ENCODE measurements around the gene LYVE1.

The LYVE1 gene

DNA sequence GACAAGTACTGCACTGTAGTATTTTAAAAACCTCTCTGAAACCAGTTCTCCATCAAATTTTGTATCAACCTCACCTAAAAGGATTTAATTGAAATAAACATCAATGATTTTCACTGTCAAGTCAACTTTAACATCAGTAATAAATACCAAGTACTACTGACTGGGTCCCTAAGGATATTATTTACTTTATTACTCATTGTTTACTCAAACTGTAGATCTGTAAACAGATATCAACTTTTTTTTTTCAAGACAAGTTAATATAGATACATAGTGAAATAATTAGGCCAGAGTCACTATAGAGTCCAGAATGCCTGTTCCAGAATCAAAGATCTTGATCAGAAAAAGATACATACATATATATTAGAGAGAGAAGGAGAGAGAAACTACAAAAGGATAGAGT lies 29.1 kb downstream of the LYVE1 start:
- TF ChIP-seq YY1 (IDR thresholded peaks at IDR 0.05; ENCODE audit: low read depth) (no peak), RAD21 (IDR thresholded peaks at IDR 0.05; ENCODE audit: low read depth) (no peak), FOXM1 (IDR thresholded peaks at IDR 0.05; ENCODE audit: borderline replicate concordance, low read depth) (no peak), CREB1 (IDR thresholded peaks at IDR 0.05; ENCODE audit: low read depth) (no peak), TCF12 (IDR thresholded peaks at IDR 0.05; ENCODE audit: low read depth) (no peak), EP300 (IDR thresholded peaks at IDR 0.05; ENCODE audit: borderline replicate concordance) (no peak), CEBPB (IDR thresholded peaks at IDR 0.05) (no peak), ZBTB7A (IDR thresholded peaks at IDR 0.05; ENCODE audit: low read depth) (no peak), TEAD4 (IDR thresholded peaks at IDR 0.05) (no peak)
- TF ChIP-seq, protein P1, sequence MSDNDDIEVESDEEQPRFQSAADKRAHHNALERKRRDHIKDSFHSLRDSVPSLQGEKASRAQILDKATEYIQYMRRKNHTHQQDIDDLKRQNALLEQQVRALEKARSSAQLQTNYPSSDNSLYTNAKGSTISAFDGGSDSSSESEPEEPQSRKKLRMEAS (IDR thresholded peaks at IDR 0.05): no peak
- TF ChIP-seq, protein P2, sequence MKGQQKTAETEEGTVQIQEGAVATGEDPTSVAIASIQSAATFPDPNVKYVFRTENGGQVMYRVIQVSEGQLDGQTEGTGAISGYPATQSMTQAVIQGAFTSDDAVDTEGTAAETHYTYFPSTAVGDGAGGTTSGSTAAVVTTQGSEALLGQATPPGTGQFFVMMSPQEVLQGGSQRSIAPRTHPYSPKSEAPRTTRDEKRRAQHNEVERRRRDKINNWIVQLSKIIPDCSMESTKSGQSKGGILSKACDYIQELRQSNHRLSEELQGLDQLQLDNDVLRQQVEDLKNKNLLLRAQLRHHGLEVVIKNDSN (IDR thresholded peaks at IDR 0.05): no peak

DNA sequence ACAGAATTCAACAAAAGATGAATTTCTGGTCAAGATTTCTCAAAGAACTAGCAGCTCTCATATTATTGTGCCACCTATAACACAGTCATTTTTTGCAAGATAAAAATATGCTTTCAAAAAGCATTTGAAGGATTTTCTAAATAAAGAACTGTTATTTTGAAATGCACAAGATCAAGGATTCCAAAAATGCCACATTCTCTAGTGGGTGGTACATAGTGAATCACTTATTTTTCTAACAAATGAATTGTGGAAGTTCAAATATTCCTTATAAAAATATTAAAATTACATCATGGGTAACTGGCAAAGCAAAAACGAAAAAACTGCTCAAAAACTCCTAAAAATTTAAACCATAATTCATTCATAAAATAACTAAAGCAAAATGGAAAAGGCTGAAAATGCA lies 29.5 kb downstream of the LYVE1 start:
- TF ChIP-seq CEBPB (IDR thresholded peaks at IDR 0.05) (no peak), TAF1 (IDR thresholded peaks at IDR 0.05; ENCODE audit: low read depth) (no peak), CREB1 (IDR thresholded peaks at IDR 0.05; ENCODE audit: low read depth) (no peak), NFIC (IDR thresholded peaks at IDR 0.05) (no peak), TEAD4 (IDR thresholded peaks at IDR 0.05) (no peak), YY1 (IDR thresholded peaks at IDR 0.05; ENCODE audit: low read depth) (no peak), FOXM1 (IDR thresholded peaks at IDR 0.05; ENCODE audit: borderline replicate concordance, low read depth) (no peak), EP300 (IDR thresholded peaks at IDR 0.05; ENCODE audit: borderline replicate concordance) (no peak), EGR1 (IDR thresholded peaks at IDR 0.05) (no peak), RAD21 (IDR thresholded peaks at IDR 0.05; ENCODE audit: low read depth) (no peak), TCF12 (IDR thresholded peaks at IDR 0.05; ENCODE audit: low read depth) (no peak)
- TF ChIP-seq, protein P3, sequence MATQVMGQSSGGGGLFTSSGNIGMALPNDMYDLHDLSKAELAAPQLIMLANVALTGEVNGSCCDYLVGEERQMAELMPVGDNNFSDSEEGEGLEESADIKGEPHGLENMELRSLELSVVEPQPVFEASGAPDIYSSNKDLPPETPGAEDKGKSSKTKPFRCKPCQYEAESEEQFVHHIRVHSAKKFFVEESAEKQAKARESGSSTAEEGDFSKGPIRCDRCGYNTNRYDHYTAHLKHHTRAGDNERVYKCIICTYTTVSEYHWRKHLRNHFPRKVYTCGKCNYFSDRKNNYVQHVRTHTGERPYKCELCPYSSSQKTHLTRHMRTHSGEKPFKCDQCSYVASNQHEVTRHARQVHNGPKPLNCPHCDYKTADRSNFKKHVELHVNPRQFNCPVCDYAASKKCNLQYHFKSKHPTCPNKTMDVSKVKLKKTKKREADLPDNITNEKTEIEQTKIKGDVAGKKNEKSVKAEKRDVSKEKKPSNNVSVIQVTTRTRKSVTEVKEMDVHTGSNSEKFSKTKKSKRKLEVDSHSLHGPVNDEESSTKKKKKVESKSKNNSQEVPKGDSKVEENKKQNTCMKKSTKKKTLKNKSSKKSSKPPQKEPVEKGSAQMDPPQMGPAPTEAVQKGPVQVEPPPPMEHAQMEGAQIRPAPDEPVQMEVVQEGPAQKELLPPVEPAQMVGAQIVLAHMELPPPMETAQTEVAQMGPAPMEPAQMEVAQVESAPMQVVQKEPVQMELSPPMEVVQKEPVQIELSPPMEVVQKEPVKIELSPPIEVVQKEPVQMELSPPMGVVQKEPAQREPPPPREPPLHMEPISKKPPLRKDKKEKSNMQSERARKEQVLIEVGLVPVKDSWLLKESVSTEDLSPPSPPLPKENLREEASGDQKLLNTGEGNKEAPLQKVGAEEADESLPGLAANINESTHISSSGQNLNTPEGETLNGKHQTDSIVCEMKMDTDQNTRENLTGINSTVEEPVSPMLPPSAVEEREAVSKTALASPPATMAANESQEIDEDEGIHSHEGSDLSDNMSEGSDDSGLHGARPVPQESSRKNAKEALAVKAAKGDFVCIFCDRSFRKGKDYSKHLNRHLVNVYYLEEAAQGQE (IDR thresholded peaks at IDR 0.05; ENCODE audit: low read depth): no peak
- TF ChIP-seq, protein P2 (IDR thresholded peaks at IDR 0.05): no peak

DNA sequence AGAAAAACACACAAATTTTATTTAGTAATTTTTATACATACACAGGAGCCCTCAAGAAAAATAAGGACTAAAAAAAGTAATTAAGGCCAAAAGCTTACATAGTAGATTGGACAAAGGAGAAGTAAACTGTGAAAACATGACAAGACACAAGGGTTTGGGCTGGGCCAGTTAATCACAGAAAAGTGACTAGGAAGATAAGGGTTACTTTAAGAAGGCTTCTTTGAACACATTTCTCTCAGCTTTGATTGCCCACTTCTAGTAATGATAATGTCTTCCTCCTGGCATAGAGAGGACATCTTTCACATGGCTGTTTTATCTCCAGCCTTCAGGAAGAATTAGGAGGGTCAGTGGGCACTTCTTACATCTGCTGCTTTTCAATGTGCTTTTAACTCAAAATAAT lies 30.9 kb downstream of the LYVE1 start:
- TF ChIP-seq, protein P3 (IDR thresholded peaks at IDR 0.05; ENCODE audit: low read depth): no peak
- TF ChIP-seq NFIC (IDR thresholded peaks at IDR 0.05) (no peak), EGR1 (IDR thresholded peaks at IDR 0.05) (no peak), TEAD4 (IDR thresholded peaks at IDR 0.05) (no peak), YY1 (IDR thresholded peaks at IDR 0.05; ENCODE audit: low read depth) (no peak), TAF1 (IDR thresholded peaks at IDR 0.05; ENCODE audit: low read depth) (no peak), FOXM1 (IDR thresholded peaks at IDR 0.05; ENCODE audit: borderline replicate concordance, low read depth) (no peak)

DNA sequence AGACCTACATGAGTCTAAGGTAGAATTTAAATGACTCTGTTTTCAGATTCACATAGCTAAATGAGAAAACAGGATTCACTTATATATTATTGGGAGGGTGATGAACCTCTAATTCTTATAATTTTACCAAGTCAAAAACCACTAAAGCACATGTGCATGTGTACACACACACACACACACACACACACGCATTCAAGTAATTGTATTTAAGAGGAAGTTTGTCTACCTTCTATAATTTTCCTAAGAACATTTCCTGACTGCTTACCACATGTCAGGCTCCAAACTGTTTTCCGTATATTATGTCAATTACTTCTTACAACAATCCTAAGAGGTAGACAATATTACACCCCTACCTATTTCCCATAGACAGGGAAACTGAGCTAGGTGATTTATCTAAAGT lies 34.1 kb downstream of the LYVE1 start:
- no peak for TF ChIP-seq TAF1 (IDR thresholded peaks at IDR 0.05; ENCODE audit: low read depth)
- no peak for TF ChIP-seq ZBTB7A (IDR thresholded peaks at IDR 0.05; ENCODE audit: low read depth)
- TF ChIP-seq EP300 (IDR thresholded peaks at IDR 0.05; ENCODE audit: borderline replicate concordance): no peak
- no peak for TF ChIP-seq TCF12 (IDR thresholded peaks at IDR 0.05; ENCODE audit: low read depth)

DNA sequence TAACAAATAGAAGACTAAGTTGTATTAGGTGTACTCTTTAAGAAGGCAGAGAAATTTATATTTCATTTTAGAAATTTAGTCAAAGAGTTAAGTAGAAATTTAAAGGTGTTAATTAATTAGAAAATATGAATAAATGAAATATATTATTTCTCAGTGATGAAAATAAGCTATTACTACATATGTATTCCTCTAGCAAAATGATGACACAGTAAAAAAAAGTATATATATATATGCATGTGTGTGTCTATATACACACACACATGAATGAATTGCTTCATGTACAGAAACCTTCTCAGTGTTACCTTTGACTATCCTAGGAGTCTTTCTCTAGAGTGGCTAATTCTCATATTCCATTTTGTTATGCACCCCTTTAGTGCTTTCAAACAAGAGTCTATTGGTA lies 35.1 kb downstream of the LYVE1 start:
- TF ChIP-seq, protein P1 (IDR thresholded peaks at IDR 0.05): no peak
- no peak for TF ChIP-seq FOXM1 (IDR thresholded peaks at IDR 0.05; ENCODE audit: borderline replicate concordance, low read depth)
- TF ChIP-seq EGR1 (IDR thresholded peaks at IDR 0.05): no peak
- TF ChIP-seq ZBTB7A (IDR thresholded peaks at IDR 0.05; ENCODE audit: low read depth): no peak
- TF ChIP-seq CEBPB (IDR thresholded peaks at IDR 0.05): no peak
- TF ChIP-seq NFIC (IDR thresholded peaks at IDR 0.05): no peak
- TF ChIP-seq TCF12 (IDR thresholded peaks at IDR 0.05; ENCODE audit: low read depth): no peak
- TF ChIP-seq TEAD4 (IDR thresholded peaks at IDR 0.05): no peak
- no peak for TF ChIP-seq TAF1 (IDR thresholded peaks at IDR 0.05; ENCODE audit: low read depth)

DNA sequence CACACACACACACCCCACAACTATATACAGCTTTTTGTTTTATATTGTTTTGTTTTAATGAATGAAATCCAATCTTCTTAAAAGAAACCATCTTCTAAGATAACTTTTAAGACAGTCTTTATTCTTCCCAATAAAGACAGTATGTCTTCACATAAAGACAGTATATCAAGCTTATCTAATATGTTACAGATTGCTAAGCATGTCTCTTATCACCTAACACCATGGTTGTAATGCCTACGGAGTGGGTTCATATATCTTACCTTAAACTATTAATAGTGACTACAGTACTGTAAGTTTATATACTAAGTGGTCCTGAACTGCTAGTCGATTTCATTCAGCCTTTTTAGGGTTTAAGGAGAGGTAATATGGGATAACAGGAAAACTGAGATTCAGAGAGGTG lies 35.9 kb downstream of the LYVE1 start:
- TF ChIP-seq, protein P3 (IDR thresholded peaks at IDR 0.05; ENCODE audit: low read depth): no peak
- TF ChIP-seq TAF1 (IDR thresholded peaks at IDR 0.05; ENCODE audit: low read depth): no peak
- TF ChIP-seq YY1 (IDR thresholded peaks at IDR 0.05; ENCODE audit: low read depth): no peak
- TF ChIP-seq ZBTB7A (IDR thresholded peaks at IDR 0.05; ENCODE audit: low read depth): no peak
- no peak for TF ChIP-seq RAD21 (IDR thresholded peaks at IDR 0.05; ENCODE audit: low read depth)
- no peak for TF ChIP-seq CREB1 (IDR thresholded peaks at IDR 0.05; ENCODE audit: low read depth)
- TF ChIP-seq EGR1 (IDR thresholded peaks at IDR 0.05): no peak
- TF ChIP-seq, protein P1 (IDR thresholded peaks at IDR 0.05): no peak
- TF ChIP-seq, protein P2 (IDR thresholded peaks at IDR 0.05): no peak
- no peak for TF ChIP-seq TEAD4 (IDR thresholded peaks at IDR 0.05)
- TF ChIP-seq TCF12 (IDR thresholded peaks at IDR 0.05; ENCODE audit: low read depth): no peak
- no peak for TF ChIP-seq NFIC (IDR thresholded peaks at IDR 0.05)
- TF ChIP-seq EP300 (IDR thresholded peaks at IDR 0.05; ENCODE audit: borderline replicate concordance): no peak
- no peak for TF ChIP-seq FOXM1 (IDR thresholded peaks at IDR 0.05; ENCODE audit: borderline replicate concordance, low read depth)

All from Ishikawa (cell line).